H1 (cell line): ENCODE measurements around the gene TLK1. TPM values are rescaled to one million over a fixed set of nuclear protein-coding genes. Genes with fewer than 3 reads are reported as not detected.

Experiments
- CTCF ChIA-PET: fragments of 300-600 bp; sonication (Branson Sonifier 250); formaldehyde crosslinking; loops from one replicate; lab custom pipeline; 2021; ENCODE audit not compliant: partially characterized antibody; lab: Charles Lee
- POLR2A ChIA-PET: fragments of 300-600 bp; sonication (Branson Sonifier 250); formaldehyde crosslinking; loops from one replicate; lab custom pipeline; 2021; ENCODE audit warnings: inconsistent platforms; ENCODE audit not compliant: partially characterized antibody; lab: Charles Lee
- DNase-seq, 2 experiments: peaks; one replicate each; pipeline versions ENCODE4 v3.0.0 to v3.0.0-alpha.2; 2010 to 2022; ENCODE audit warnings: low spot score in 2 of 2, low read depth in 1 of 2, mixed read lengths in 1 of 2
- FAIRE-seq: peaks from 2 replicates; lab custom pipeline; 2011; peaks lifted over from hg19 to GRCh38; lab: Jason Lieb, UNC
- H2AFZ ChIP-seq: 2 replicates; pipeline ENCODE4 v1.8.1; 2012; ENCODE audit warnings: low read length, inconsistent platforms
- H2AK5ac ChIP-seq: 2 replicates; pipeline ENCODE4 v1.6.1; 2013; ENCODE audit warnings: low read depth, low read length
- H2BK120ac ChIP-seq: replicated peaks from 2 replicates; pipeline ENCODE3; 2013; ENCODE audit warnings: low read depth, low read length, inconsistent platforms
- H2BK12ac ChIP-seq: 2 replicates; pipeline ENCODE4 v1.6.1; 2013; ENCODE audit warnings: low read depth, low read length
- H2BK15ac ChIP-seq: 2 replicates; pipeline ENCODE4 v1.6.1; 2013; ENCODE audit warnings: low read length
- H2BK20ac ChIP-seq: 2 replicates; pipeline ENCODE4 v1.6.1; 2013; ENCODE audit warnings: low read length
- H2BK5ac ChIP-seq: 2 replicates; pipeline ENCODE4 v1.6.1; 2013; ENCODE audit warnings: low read depth, low read length
- H3K14ac ChIP-seq: 2 replicates; pipeline ENCODE4 v1.6.1; 2013; ENCODE audit warnings: inconsistent platforms; ENCODE audit not compliant: insufficient read length
- H3K18ac ChIP-seq: 2 replicates; pipeline ENCODE4 v1.6.1; 2013; ENCODE audit warnings: low read length; ENCODE audit errors: extremely low read depth
- H3K23ac ChIP-seq: 2 replicates; pipeline ENCODE4 v1.6.1; 2013; ENCODE audit warnings: inconsistent platforms; ENCODE audit not compliant: insufficient read length
- H3K23me2 ChIP-seq: 2 replicates; pipeline ENCODE4 v1.6.1; 2013; ENCODE audit warnings: low read depth, low read length
- H3K27ac ChIP-seq: 2 replicates; pipeline ENCODE4 v1.6.1; 2011; ENCODE audit warnings: low read depth, low read length, inconsistent platforms
- H3K27me3 ChIP-seq, 4 experiments: replicated peaks in 1 of 4; 1 replicate in 1 of 4; 2 replicates in 3 of 4; pipeline versions ENCODE4 v1.6.1 to v1.8.1; 2011 to 2013; ENCODE audit warnings: low read length in 3 of 4, mild to moderate bottlenecking in 3 of 4, inconsistent platforms in 2 of 4, mixed read lengths in 2 of 4, moderate library complexity in 1 of 4; ENCODE audit not compliant: control insufficient read depth in 3 of 4, insufficient read depth in 3 of 4; ENCODE audit errors: extremely low read depth in 1 of 4
- H3K36me3 ChIP-seq, 4 experiments: 2 replicates each; pipeline versions ENCODE4 v1.6.1 to v1.8.1; 2011 to 2013; ENCODE audit warnings: mild to moderate bottlenecking in 4 of 4, low read length in 3 of 4, moderate library complexity in 2 of 4, control low read depth in 1 of 4, inconsistent platforms in 1 of 4; ENCODE audit not compliant: insufficient read depth in 4 of 4, control insufficient read depth in 2 of 4
- H3K4ac ChIP-seq: replicated peaks from 2 replicates; pipeline ENCODE3; 2013; ENCODE audit warnings: low read length, low read depth, mixed read lengths, inconsistent platforms; ENCODE audit not compliant: insufficient read length
- H3K4me1 ChIP-seq, 4 experiments: replicated peaks in 1 of 4; 1 replicate in 1 of 4; 2 replicates in 3 of 4; pipeline versions ENCODE4 v1.6.1 to v1.8.1; 2011 to 2013; ENCODE audit warnings: low read length in 3 of 4, inconsistent platforms in 2 of 4, mixed read lengths in 1 of 4; ENCODE audit not compliant: insufficient read depth in 4 of 4, control insufficient read depth in 3 of 4
- H3K4me2 ChIP-seq, 2 experiments: 2 replicates each; pipeline versions ENCODE4 v1.6.1 to v1.8.1; 2011 to 2013; ENCODE audit warnings: low read depth in 2 of 2, low read length in 2 of 2, control low read depth in 1 of 2, inconsistent platforms in 1 of 2, mild to moderate bottlenecking in 1 of 2; ENCODE audit not compliant: insufficient read depth in 1 of 2
- H3K4me3 ChIP-seq, 4 experiments: fragments of 200-600, 300-600 bp in 1 of 4; sonication (generic), shearing (Covaris generic), sonication (Bioruptor Twin) in 1 of 4; 2 replicates each; pipeline versions ENCODE4 v1.5.1 to v1.8.1; 2011 to 2016; ENCODE audit warnings: low read length in 4 of 4, low read depth in 3 of 4, control low read depth in 2 of 4, inconsistent platforms in 2 of 4, mild to moderate bottlenecking in 2 of 4, mixed read lengths in 1 of 4, moderate library complexity in 1 of 4; ENCODE audit not compliant: insufficient read depth in 2 of 4; ENCODE audit errors: extremely low read depth in 1 of 4
- H3K56ac ChIP-seq: replicated peaks from 2 replicates; pipeline ENCODE3; 2013; ENCODE audit warnings: low read depth, mild to moderate bottlenecking, mixed read lengths, low read length, inconsistent platforms; ENCODE audit not compliant: insufficient read length
- H3K79me1 ChIP-seq: 2 replicates; pipeline ENCODE4 v1.6.1; 2013; ENCODE audit warnings: low read depth, low read length, control low read depth
- H3K79me2 ChIP-seq, 2 experiments: 2 replicates each; pipeline versions ENCODE4 v1.6.1 to v1.8.1; 2012 to 2013; ENCODE audit warnings: low read length in 2 of 2, mild to moderate bottlenecking in 2 of 2, inconsistent platforms in 1 of 2; ENCODE audit not compliant: insufficient read depth in 2 of 2, control insufficient read depth in 1 of 2
- H3K9ac ChIP-seq, 4 experiments: replicated peaks in 1 of 4; 1 replicate in 1 of 4; 2 replicates in 3 of 4; pipeline versions ENCODE4 v1.6.1 to v1.8.1; 2011 to 2013; ENCODE audit warnings: low read depth in 3 of 4, low read length in 3 of 4, control low read depth in 2 of 4, mild to moderate bottlenecking in 2 of 4, moderate library complexity in 2 of 4, inconsistent platforms in 1 of 4; ENCODE audit errors: extremely low read depth in 1 of 4
- H3K9me3 ChIP-seq, 2 experiments: 2 replicates each; pipeline versions ENCODE4 v1.6.1 to v1.8.1; 2012 to 2013; ENCODE audit warnings: mild to moderate bottlenecking in 2 of 2, moderate library complexity in 2 of 2, control low read depth in 1 of 2, inconsistent platforms in 1 of 2, low read depth in 1 of 2, low read length in 1 of 2, mixed read lengths in 1 of 2; ENCODE audit not compliant: insufficient read depth in 2 of 2
- H4K20me1 ChIP-seq, 2 experiments: replicated peaks in 1 of 2; 2 replicates each; pipeline versions ENCODE3 to v1.8.1; 2011 to 2013; ENCODE audit warnings: inconsistent platforms in 2 of 2, low read length in 2 of 2, mild to moderate bottlenecking in 1 of 2; ENCODE audit not compliant: insufficient read depth in 2 of 2, control insufficient read depth in 1 of 2
- H4K5ac ChIP-seq: 2 replicates; pipeline ENCODE4 v1.6.1; 2013; ENCODE audit warnings: low read length, low read depth, mixed read lengths, inconsistent platforms; ENCODE audit not compliant: insufficient read length
- H4K8ac ChIP-seq: 2 replicates; pipeline ENCODE4 v1.8.0; 2013; ENCODE audit warnings: mild to moderate bottlenecking, moderate library complexity, low read length, inconsistent platforms; ENCODE audit not compliant: insufficient read depth; ENCODE audit errors: extremely low read depth
- H4K91ac ChIP-seq: replicated peaks from 2 replicates; pipeline ENCODE3; 2013; ENCODE audit warnings: low read length, mixed read lengths, inconsistent platforms; ENCODE audit not compliant: insufficient read length
- ASH2L ChIP-seq: fragments of 200-600, 300-600 bp; sonication (generic); IDR thresholded peaks from one replicate; pipeline ENCODE4 v1.7.1; 2017; ENCODE audit warnings: low read length
- CHD2 ChIP-seq: IDR thresholded peaks from 2 replicates; pipeline ENCODE4 v1.6.1; 2012; ENCODE audit warnings: low read length, improper control_type of control experiment
- CREB1 ChIP-seq: IDR thresholded peaks from 2 replicates; pipeline ENCODE4 v1.6.1; 2012; ENCODE audit warnings: inconsistent platforms
- EZH2 ChIP-seq: fragments of 200-600 bp; sonication (generic); IDR thresholded peaks from 2 replicates; pipeline ENCODE4 v1.7.1; 2012; ENCODE audit warnings: low read depth, mild to moderate bottlenecking, moderate library complexity, low read length, inconsistent platforms; ENCODE audit not compliant: severe bottlenecking
- GTF2F1 ChIP-seq: IDR thresholded peaks from 2 replicates; pipeline ENCODE4 v1.6.1; 2012; ENCODE audit warnings: low read depth, low read length, improper control_type of control experiment, borderline replicate concordance
- KDM4A ChIP-seq: IDR thresholded peaks from one replicate; pipeline ENCODE4 v1.7.1; 2012; ENCODE audit warnings: low read depth, mild to moderate bottlenecking, moderate library complexity, low read length, inconsistent platforms; ENCODE audit not compliant: severe bottlenecking
- KDM5A ChIP-seq: fragments of 200-600 bp; IDR thresholded peaks from 2 replicates; pipeline ENCODE4 v1.7.1; 2012; ENCODE audit warnings: mild to moderate bottlenecking, low read length, inconsistent platforms, mixed read lengths
- MAFK ChIP-seq: IDR thresholded peaks from 2 replicates; pipeline ENCODE4 v1.6.1; 2012; ENCODE audit warnings: low read depth, mild to moderate bottlenecking, improper control_type of control experiment, low read length
- MAX ChIP-seq: IDR thresholded peaks from 2 replicates; pipeline ENCODE4 v1.6.1; 2012; ENCODE audit warnings: inconsistent platforms
- POLR2A ChIP-seq, 2 experiments: IDR thresholded peaks; 1 replicate in 1 of 2; 2 replicates in 1 of 2; pipeline ENCODE4 v1.6.1; 2011; ENCODE audit warnings: low read depth in 2 of 2, low read length in 2 of 2, mild to moderate bottlenecking in 2 of 2; ENCODE audit errors: control extremely low read depth in 1 of 2
- SP2 ChIP-seq: IDR thresholded peaks from 2 replicates; pipeline ENCODE4 v1.6.1; 2012; ENCODE audit warnings: mild to moderate bottlenecking, low read length, inconsistent platforms
- ZNF274 ChIP-seq: IDR thresholded peaks from 2 replicates; pipeline ENCODE4 v1.7.0; 2012; ENCODE audit warnings: low read length, borderline replicate concordance; ENCODE audit errors: extremely low read depth
- WGBS, 2 experiments: shearing (Covaris generic) in 1 of 2; methylation state at CpG; one replicate each; pipeline versions ENCODE4 v1.1.6 to v1.1.7; 2013 to 2015; ENCODE audit warnings: low lambda C conversion rate in 2 of 2, mixed read lengths in 2 of 2, inconsistent platforms in 1 of 2, low coverage in 1 of 2, missing lambda C conversion rate in 1 of 2; ENCODE audit not compliant: insufficient replicate concordance in 2 of 2, insufficient coverage in 1 of 2, insufficient read length in 1 of 2; ENCODE audit errors: extremely low coverage in 1 of 2, missing lambda C conversion rate in 1 of 2; 5-methylcytosine and 5-hydroxymethylcytosine counted together
- polyA plus RNA-seq, 7 experiments: library from polyadenylated mRNA; depleted of rRNA in 3 of 7; stranded (reverse) in 5 of 7; unstranded in 2 of 7; fragments of >200 nt in 5 of 7; fragments of 200-250 nt in 2 of 7; gene quantifications; 1 replicate in 5 of 7; 2 replicates in 1 of 7; 4 replicates in 1 of 7; pipeline versions ENCODE4 v1.2.1 to v1.2.3, GENCODE V29; 2011 to 2013; ENCODE audit warnings: missing spikeins in 2 of 7, mixed read lengths in 2 of 7
- total RNA-seq: library from RNA; stranded (reverse); fragmentation: NEBNext Ultra II Directional; extraction: Animal tissue kit (Norgen Biotek cat#: 25700); gene quantifications from 2 replicates; pipeline ENCODE4 v1.2.1, GENCODE V29; 2021

TLK1 gene
- total and polyA plus RNA-seq, 2 of the 8 experiments (the other 6 are each of a cell fraction or from before 2014, with no cell fraction given), result 11.2 to 102 TPM

GRCh38 chr2:171205551-171205950, 44.9 kb upstream of the TLK1 start:
- Histone ChIP-seq H3K4me2 (no peak overlapping the region), H4K8ac (no peak overlapping the region), H3K56ac (no peak overlapping the region), H2BK20ac (no peak overlapping the region), H2BK15ac (no peak overlapping the region), H3K36me3 (no peaks in the 10 kb centered on the region), H2BK120ac (no peak overlapping the region), H2BK5ac (no peak overlapping the region), H3K18ac (no peak overlapping the region), H3K9me3 (no peaks in the 10 kb centered on the region), H3K23ac (no peak overlapping the region), H3K4me1 (peaks cover 0 to 3% (median 0%) of the 10 kb centered on the region in 4 experiments; a peak in 1 of 7 replicates), H3K79me2 (no peaks in the 10 kb centered on the region), H3K27ac (no peak overlapping the region), H3K14ac (no peak overlapping the region), H3K79me1 (no peaks in the 10 kb centered on the region), H3K23me2 (no peaks in the 10 kb centered on the region), H3K9ac (no peak overlapping the region), H2AFZ (no peak overlapping the region), H4K5ac (no peak overlapping the region), H2AK5ac (no peak overlapping the region), H3K27me3 (no peaks in the 10 kb centered on the region), H3K4ac (no peak overlapping the region), H3K4me3 (no peak overlapping the region), H4K91ac (no peak overlapping the region), H4K20me1 (no peaks in the 10 kb centered on the region), H2BK12ac (no peak overlapping the region)
- CTCF ChIA-PET, result interaction anchor here (1.1 to 1.5 kb wide), 2 partner anchors 49 to 227 kb away, joined by 3 to 4 read pairs; no protein-coding TSS in a partner anchor
- POLR2A ChIA-PET, result no interaction called here
- DNase-seq (no peak), FAIRE-seq (no peak)
- TF ChIP-seq MAX (no peak), POLR2A (IDR thresholded peaks at IDR 0.05; ENCODE audit: control extremely low read depth in 1 of 2, low read depth in 2 of 2, low read length in 2 of 2) (no peak), CREB1 (no peak), ZNF274 (no peak), SP2 (no peak), KDM4A (no peak), EZH2 (no peak), CHD2 (no peak), MAFK (no peak), ASH2L (no peak), KDM5A (no peak), GTF2F1 (no peak)
- WGBS, 2 experiments, result 94% methylated on average over 2 of the region's 2 CpGs; no CpG with 5 or more reads in 1 of the 2 experiments
